GM23248 (cell line): ENCODE measurements around the gene COL23A1.

ENCODE experiments used
- EZH2 ChIP-seq: fragments of 200-600 bp; sonication (generic); IDR thresholded peaks from 2 replicates; pipeline ENCODE4 v1.6.1; 2018; ENCODE audit warnings: antibody characterized with exemption, mild to moderate bottlenecking; ENCODE audit not compliant: insufficient read depth, poor library complexity, severe bottlenecking
- EZH2phosphoT487 ChIP-seq: fragments of 200-600 bp; sonication (generic); IDR thresholded peaks from 2 replicates; pipeline ENCODE4 v1.6.1; 2018; ENCODE audit warnings: antibody characterized with exemption, moderate library complexity, mild to moderate bottlenecking, low read depth; ENCODE audit not compliant: insufficient read depth

DNA sequence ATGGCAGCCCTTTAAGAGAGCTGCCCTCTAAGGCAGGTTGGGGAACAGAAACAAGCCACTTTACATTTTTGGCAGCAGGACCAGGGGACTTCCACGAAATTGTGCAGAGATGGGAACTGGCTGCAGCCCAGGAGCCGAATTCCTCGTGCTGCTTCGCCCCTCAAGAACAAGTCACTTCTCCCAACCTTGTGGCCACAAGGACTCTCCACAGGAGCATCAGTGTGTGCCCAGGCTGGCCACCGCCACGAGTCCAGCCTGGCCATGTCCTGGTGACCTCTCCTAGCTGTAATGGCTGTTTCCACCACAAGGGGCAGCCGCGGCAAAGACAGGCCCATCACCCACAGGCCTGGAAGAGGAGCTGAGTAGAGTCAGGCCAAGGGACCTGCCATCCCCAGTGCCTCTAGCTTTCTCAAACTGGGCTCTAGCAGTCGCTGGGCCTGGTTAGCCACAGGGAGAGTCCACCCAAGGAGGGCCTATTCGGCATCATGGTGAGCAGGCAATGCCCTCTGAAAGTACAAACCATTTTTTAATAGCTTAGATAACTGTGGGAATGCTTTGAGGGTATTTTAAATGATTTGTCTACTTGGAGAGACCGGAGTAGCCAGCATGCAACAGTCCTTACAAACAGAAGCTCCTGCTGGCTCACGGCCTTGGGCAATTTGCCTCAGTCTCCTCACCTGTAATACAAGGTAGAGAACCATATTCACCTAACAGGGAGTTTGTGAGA lies 129.0 kb downstream of the COL23A1 start:
- no peak for TF ChIP-seq EZH2
- no peak for TF ChIP-seq EZH2phosphoT487
